HG03066 (cell line): Measurements from ENCODE around the gene ATCAY.

Source experiments
- ATAC-seq: cut with Tn5 transposase; IDR thresholded peaks from one replicate; pipeline ENCODE4 v1.9.1; 2021; ENCODE audit warnings: low read depth; ENCODE audit not compliant: unreplicated experiment

Gene ATCAY, protein sequence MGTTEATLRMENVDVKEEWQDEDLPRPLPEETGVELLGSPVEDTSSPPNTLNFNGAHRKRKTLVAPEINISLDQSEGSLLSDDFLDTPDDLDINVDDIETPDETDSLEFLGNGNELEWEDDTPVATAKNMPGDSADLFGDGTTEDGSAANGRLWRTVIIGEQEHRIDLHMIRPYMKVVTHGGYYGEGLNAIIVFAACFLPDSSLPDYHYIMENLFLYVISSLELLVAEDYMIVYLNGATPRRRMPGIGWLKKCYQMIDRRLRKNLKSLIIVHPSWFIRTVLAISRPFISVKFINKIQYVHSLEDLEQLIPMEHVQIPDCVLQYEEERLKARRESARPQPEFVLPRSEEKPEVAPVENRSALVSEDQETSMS

GRCh38 chr19:3880471-3881271 is at the start of gene ATCAY:
ATCAY (plus strand) TSS chr19:3880685; CDS start chr19:3885768, 5,083 bp downstream.
- no peak for ATAC-seq

DNA sequence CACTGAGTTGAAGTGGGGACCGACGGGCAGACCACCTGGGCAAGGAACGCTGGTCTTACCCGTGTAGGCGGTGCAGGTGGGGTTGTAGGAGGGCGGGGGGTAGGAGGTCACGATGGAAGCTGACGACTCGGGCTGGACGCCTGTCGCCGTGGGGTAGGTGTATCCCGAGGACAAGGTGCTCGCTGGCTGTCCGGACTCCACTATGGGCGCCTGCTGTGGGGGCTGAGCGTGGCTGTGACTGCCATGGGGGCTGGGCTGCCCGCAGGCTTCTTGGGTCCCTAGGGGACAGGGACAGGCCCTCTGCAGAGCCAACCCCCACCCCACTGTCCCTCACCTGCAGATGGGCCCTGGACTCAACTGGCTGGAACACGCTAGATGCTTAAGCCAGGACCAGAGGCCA is 48.9 kb upstream of the ATCAY start:
- ATAC-seq: no peak

GRCh38 chr19:3832001-3832400 is 48.5 kb upstream of the ATCAY start:
- ATAC-seq: no peak

DNA sequence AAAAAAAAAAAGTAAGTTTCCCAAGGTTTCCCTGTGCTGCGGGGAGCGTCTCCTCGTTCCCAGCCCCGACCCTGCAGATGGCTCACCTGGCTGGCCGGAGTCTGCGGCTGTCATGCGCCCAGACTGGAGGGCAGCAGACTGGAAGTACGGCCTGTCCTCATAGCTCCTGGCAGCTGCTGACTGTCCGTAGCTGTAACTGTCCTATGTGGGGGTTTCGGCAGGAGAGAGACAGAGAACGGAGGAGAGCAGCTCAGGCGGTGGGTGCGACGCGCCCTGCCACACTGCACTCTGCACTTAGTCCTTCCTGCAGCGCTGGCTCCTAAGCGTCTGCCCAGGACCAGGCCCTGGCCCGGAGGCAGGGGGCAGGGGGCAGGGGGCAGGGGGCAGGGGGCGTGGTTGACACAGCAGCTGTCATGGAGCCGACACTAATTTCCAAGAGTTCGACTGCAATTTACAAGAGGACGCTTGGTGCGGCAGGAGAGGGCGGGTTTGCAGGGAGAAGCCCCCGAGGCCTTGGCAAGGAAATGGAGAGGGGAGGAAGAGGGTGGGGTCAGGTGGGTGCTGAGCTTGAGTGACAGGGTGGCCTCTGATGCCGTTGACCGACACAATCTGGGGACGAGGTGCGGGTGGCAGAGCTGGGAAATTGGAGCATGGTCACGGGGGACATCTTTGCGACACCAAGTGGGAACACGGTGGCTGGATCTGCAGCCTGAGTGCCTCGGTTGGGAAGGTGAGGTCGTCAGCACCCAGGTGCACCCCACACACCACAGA is 46.7 kb upstream of the ATCAY start:
- ATAC-seq: no peak

- no peak for ATAC-seq
Measured at GRCh38 chr19:3834349-3835054, 46.0 kb upstream of the ATCAY start.

- no peak for ATAC-seq
Measured at GRCh38 chr19:3835055-3835435, 45.4 kb upstream of the ATCAY start.

GRCh38 chr19:3836887-3837286 is 43.6 kb upstream of the ATCAY start:
- no peak for ATAC-seq

- no peak for ATAC-seq
Measured at GRCh38 chr19:3837332-3837731, 43.2 kb upstream of the ATCAY start.

DNA sequence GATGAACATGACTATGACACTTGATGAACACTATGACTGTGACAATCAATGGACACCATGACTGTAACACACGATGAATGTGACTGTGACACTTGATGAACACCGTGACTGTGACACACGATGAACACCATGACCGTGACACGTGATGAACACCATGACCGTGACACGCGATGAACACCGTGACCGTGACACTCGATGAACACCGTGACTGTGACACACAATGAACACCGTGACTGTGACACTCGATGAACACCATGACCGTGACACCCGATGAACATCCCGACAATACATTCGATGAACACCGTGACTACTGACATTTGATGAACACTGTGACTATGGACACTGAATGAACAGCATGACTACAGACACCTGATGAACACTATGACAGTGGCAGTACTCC is 42.6 kb upstream of the ATCAY start:
- ATAC-seq: no peak

DNA sequence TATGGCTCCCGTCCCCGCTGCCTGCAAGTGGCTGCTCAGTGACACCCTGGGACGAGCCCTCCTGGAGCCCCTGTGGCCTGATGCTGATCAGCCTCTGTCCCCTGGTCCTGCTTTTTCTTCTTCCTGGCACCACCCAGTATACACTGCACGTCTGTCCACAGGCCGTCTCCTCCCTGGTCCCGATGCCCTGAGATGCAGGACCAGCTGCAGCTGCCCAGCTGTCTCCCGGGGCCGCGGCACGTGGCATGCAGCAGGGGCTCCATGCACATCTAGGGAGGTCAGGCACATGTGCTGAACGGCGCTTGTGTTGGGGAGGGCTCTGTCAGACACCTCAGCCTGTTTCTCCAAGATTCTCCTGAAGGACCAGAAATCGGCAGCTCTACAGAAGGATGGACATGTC is 41.8 kb upstream of the ATCAY start:
- no peak for ATAC-seq

DNA sequence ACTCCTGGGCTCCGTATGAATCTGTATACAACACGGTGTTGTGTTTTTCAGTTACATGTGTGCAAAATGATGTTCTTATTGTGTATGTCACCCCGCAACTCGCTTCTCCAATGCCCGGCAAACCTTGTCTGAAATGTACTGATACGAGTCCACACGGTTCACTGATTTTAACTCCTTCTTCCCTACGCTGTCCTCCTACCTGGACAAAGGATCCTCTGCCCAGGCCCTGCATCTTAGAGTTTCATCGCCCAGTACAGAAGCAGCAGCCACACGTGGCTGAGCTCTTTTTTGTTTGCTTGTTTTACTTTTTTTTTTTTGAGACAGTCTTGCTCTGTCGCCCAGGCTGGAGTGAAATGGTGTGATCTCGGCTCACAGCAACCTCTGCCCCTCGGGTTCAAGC is 40.5 kb upstream of the ATCAY start:
- ATAC-seq: no peak

DNA sequence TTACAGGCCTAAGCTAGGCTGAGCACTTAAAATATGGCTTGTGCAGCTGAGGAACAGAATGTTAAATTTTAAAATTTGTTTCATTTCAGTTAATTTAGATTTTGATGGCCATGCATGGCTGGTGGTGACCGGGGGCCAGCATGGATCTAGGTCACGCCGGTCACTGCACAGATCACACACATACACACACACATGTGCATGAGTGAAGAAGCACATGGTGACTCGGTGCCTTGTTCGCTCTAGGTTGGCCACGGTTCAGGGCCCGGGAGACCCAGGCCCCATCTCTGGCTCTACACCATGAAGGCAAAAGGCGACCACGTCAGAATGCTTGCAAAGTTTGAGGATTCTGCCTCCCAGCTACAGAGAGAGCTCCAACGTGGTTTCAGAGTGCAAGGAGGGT is 39.7 kb upstream of the ATCAY start:
- ATAC-seq: no peak

- no peak for ATAC-seq
Measured at GRCh38 chr19:3842948-3843347, 37.5 kb upstream of the ATCAY start.

- ATAC-seq: no peak
Measured at GRCh38 chr19:3844596-3844995, 35.9 kb upstream of the ATCAY start.

DNA sequence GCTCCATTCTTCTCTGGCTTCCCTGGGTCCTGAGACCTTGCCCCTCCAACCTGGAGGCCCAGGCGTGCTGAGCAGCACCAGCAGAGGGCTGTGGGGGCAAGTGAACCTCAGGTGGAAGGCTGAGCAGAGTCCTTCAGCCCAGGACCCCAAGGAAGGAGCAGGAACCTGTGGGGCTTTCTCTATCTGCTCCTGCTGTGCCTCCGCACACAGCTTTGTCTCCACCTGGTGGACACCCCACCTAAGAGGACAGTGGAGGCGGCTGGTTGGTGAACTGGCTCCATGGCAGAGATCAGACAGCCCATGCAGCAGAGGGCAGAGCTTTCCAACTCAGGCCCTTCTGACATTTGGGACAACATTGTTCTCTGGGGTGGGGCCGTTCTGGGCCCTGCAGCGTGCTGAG is 31.4 kb upstream of the ATCAY start:
- no peak for ATAC-seq

DNA sequence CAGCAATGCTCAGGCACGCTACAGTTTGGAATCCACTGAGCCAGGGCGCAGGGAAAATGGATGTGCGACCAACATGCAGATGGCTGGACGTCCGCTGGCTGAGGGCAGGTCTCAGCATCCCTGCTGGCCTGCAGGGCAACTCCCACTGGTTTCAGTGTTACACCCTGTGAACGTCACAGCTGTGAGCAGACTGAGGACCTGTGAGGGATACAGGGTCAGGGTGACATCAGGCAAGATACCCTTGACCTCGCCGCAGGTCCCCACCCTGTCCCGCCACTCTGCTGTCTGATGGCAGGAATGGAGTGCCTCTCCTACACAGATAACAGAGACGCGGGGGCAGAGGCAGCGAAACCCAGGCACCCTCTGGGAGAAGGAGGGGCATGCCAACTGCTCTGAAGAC is 30.7 kb upstream of the ATCAY start:
- no peak for ATAC-seq

DNA sequence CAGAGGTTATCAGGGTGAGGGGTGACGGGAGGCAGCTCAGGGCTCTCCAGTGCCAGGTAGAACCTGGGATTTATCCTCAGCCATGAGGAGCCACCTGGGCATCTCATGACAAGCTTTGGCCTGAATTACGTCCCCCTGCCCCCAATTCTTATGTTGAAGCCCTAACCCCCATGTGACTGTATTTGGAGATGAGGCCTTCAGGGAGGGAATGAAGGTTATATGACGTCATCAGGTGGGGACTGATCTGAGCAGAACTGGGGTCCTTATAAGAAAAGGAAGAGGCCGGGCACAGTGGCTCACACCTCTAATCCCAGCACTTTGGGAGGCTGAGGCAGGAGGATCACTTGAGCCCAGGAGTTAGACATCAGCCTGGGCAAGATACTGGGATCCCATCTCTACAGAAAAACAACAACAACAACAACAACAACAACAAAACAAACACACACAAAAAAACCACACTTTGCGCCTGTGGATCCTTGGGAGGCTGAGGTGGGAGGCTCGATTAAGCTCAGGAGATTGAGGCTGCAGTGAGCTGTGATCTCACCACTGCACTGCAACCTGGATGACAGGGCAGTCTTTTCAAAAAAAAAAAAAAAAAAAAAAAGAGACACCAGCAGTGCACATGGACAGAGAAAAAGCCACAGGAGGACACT is 30.0 kb upstream of the ATCAY start:
- ATAC-seq: no peak

DNA sequence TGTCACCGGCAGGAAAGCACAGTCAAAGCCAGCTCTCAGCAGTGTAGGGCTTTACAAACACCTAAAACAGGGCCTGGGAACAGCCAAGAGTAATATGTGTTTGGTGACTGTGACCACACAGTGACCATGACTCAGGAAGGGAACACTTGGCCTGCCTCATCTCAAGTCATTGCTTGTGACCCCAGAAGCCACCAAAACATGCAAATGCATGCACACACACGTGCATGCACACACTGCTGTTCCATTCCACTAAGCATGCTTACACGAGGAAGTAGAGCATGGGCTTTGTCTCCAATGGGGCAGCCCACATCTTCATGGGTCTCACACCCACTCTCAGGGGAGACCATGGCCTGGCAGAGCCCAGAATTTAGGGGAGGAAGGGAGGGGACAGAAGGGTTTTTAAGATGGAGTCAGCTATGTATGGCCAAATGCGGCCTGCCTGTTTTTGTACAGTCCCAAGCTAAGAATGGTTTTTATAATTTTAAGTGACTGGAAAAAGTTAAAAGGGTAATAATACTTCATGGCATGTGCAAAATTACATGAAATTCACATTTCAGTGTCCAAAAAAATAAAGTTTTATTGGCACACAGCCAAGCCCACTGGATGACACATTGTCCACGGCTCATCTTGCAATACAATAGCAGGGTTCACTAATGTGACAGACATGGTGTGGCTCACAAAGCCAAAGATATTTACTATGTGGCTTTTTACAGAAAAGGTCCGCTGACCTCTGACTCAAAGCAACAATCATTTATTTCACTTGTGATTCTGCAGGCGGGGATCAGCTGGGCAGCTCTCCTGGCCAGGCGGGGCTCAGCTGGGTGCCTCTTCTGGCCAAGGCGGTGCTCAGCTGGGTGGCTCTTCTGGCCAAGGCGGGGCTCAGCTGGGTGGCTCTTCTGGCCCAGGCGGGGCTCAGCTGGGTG is 29.0 kb upstream of the ATCAY start:
- ATAC-seq: no peak

- no peak for ATAC-seq
Measured at GRCh38 chr19:3852177-3852511, 28.3 kb upstream of the ATCAY start.
